GM21576 (cell line): ENCODE data around the gene ANO7.

ENCODE experiments used
- ATAC-seq: cut with Tn5 transposase; IDR thresholded peaks from one replicate; pipeline ENCODE4 v1.9.1; 2021; ENCODE audit warnings: mild to moderate bottlenecking, moderate library complexity; ENCODE audit not compliant: unreplicated experiment

ANO7 gene

DNA sequence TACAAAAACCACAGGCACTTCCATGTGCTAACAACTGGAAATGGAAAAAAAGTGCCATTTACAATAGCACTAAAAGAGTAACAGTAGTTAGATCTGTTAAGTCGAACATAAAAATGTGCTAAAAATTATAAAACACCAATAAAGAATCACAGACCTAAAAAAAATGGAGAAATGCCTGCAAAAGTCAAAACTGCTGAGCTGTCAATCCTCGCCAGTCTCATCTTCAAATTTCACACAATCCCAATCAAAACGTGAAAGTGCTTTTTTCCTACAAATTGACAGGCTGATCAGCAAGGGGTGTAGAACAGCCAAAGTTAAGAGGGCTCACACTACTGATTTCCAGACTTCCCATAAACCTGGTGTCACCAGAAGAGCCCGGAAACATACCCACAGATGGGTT lies 53.2 kb downstream of the ANO7 start:
- ATAC-seq, result no peak

GRCh38 chr2:241242306-241242705 lies 53.8 kb downstream of the ANO7 start:
- ATAC-seq, result no peak

DNA sequence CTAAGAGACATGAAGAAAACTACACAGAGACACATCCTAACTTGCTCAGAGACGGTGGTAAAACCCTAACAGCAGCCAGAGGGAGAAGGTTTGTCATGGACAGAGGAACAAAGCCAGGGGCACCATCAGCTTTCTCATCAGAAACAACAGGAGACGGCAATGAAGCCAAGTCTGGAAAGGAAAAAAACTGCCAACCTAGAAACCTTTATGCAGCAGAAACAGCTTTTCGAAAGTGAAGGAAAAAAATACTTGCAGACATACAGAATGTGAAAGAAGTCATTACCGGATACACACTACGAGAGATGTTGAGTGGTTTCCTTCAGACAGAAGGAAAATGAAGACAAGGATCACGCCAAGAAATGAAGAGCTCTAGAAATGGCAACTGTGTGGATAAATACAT lies 55.9 kb downstream of the ANO7 start:
- ATAC-seq, result no peak

DNA sequence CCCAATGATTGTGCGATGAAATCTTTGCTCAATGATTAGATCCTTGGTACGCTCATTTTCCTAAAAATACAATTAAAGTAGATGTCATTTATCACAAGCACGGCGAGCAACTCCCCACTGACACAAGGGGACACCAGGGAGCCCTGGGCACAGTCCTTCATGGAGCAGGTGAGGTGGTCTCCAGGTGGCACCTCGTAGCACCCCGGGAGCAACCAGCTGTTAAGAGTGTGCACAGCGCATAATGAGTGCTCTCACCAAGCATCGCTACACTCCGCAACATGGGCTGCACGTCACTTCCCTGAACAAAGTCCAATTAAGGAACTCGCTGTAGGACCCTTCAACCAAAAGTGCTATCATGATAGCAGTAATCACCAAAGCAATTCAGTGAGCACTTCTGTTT lies 59.8 kb downstream of the ANO7 start:
- no peak for ATAC-seq

DNA sequence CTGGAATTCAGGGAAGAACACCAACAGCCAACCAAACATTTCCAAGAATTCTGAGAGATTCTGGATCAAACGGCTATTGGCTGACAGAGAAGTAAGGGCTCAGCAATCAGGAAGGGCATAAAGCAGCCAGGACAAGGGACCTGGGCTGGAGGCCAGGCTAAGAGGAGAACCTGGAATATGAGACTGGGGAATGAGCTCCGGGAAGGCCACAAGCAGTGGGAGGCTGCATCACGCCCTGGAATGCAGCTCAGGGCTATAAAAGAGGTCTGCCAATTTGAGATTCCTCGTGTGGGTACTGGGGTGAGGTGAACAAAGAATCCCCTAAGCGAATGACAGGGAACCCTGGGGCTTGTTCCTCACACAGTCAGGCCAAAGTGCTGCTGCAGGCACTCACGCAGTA lies 60.4 kb downstream of the ANO7 start:
- no peak for ATAC-seq

- ATAC-seq, result no peak
Observed at GRCh38 chr2:241249654-241250053, 61.2 kb downstream of the ANO7 start.

DNA sequence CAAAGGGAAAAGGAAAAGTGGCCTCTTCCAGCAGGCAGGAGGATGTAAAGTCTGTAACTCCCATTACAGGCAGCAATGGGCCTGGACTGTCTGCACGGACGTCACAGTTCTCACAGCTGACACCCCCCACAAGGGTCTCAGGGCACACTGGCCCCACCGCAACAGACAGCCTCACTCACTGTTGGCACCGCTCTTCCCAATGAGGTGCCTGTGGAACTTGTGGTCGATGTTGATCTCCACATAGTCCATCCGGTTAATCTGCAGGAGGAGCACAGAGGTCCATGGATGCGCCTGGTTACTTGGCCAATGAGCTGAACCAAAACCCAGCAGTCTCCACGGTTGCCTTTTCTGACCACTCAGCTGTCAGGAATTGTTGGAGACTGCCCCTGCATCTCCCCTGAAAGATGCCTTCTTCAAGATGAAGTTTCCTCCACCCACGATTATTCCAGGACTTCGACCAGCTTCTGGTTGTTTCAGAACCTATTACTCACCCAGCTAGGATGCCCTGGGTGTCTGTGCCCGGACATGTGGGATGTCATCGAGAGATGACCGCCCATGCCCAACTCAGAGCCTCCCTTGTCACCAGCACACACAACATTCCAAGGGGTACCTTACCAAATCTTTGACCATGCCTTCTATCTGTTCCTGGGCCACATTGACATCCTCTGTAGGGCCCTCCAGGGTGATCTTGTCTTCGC lies 64.5 kb downstream of the ANO7 start:
- ATAC-seq, result no peak

DNA sequence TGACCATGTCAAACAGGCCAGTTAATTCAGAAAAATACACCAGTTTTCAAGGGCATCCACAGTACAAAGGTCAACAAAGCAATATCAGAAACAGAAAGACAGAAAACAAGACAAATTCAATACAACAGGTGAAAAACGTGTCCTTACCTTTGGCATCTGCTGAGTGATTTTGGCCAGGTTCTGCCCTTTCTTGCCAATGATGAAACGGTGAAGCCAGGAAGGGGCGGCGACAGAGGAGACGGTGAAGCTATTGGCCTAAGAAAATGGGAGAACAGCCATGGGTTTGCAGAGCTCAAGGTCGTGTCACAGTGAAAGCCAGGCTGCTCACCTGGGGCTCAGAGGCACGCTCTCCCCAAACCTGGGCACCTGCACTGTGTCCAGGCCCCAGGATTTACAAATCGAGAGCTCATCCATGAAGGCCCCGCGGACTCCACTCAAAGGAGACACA lies 66.5 kb downstream of the ANO7 start:
- ATAC-seq, result no peak

GRCh38 chr2:241255542-241256167 lies 67.2 kb downstream of the ANO7 start:
- ATAC-seq, result no peak

- ATAC-seq, result no peak
Observed at GRCh38 chr2:241256168-241256545, 67.7 kb downstream of the ANO7 start.

GRCh38 chr2:241257419-241258032 lies 69.0 kb downstream of the ANO7 start:
- ATAC-seq, result no peak

DNA sequence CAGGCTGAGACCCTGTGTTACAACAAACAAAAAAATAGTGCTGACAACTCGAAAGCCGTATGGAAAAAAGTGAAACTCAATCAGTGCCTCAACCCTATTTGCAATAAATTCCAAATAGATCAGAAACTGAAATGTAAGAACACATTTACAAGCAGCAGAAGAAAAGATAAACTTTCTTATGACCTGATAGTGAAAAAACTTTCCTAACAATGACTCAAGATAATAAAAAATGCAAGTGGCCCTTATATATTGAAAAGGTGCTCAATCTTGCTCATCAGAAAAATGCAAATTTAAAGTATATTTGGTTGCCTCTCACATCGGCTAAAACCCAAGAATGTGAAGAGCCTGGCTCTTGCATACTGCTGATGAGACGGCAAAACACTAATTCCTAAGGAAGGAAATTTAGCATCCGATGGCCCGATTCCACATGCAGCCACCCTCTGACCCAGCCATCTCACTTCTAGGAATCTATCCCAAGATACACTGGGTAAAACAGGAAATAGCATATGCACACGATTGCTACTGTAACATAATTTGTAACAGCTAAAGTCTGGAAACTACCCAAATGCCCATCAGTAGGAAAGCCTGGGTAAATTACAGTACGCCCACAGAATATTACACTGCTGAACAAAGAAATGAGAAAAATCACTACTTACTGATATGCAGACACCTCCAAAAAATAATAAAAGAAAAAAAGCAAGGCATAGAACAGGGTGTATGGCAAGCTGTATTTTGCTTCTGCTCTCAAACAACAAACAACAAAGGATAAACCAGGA lies 70.2 kb downstream of the ANO7 start:
- no peak for ATAC-seq

DNA sequence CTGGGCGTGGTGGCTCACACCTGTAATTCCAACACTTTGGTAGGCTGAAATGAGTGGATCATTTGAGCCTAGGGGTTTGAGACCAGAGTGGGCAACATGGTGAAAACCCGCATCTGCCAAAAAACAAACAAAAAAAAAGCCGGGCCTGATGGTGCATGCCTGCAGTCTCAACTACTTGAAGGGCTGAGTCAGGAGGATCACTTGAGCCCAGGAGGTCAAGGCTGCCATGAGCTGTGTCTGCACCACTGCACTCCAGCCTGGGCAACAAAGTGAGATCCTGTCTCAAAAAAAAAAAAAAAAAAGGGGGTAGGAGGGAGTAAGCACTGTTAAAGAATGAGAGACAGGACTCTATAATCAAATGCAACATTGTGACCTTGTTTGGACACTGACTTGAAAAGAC lies 72.4 kb downstream of the ANO7 start:
- ATAC-seq, result no peak

DNA sequence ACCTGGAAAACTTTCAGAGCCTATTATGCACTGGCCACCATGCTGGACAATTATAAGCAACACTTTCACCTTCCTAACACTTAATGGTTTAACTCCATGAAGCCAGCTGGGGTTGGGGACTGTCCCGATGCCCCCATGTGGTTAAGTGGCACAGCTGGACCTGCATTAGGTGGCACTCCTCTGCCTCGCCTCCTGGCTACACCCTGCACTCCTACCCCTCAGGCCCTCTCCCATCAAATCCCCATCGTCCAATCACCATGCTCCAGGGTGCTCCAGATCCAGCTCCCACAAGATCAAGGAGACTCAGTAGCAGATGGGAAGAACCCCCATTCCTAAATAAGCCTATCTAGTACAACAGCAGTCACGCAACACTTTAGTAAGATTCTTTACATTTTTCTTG lies 73.2 kb downstream of the ANO7 start:
- no peak for ATAC-seq

DNA sequence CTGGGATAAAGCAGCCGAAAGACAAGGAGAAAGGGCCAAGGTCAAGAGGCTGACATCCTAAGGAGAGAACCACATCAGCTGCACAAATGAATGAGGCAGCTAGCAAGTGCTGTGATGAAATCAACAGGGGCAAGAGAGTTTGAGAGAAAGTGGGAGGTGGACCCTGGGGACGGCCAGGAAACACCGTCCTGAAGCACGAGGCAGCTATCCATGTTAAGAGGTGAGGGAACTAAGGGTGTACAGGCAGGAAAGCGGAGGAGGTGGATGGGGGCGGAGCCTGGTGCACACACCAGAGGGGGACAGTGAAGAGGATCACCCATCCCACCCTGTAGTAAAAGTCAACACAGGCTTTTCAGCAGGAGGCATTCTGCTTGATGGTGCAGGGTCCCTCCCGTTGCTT lies 74.6 kb downstream of the ANO7 start:
- ATAC-seq, result no peak

GRCh38 chr2:241265506-241265905 lies 77.0 kb downstream of the ANO7 start:
- no peak for ATAC-seq

- ATAC-seq, result no peak
Observed at GRCh38 chr2:241267249-241268067, 79.0 kb downstream of the ANO7 start.

GRCh38 chr2:241268306-241268705 lies 79.8 kb downstream of the ANO7 start:
- no peak for ATAC-seq

DNA sequence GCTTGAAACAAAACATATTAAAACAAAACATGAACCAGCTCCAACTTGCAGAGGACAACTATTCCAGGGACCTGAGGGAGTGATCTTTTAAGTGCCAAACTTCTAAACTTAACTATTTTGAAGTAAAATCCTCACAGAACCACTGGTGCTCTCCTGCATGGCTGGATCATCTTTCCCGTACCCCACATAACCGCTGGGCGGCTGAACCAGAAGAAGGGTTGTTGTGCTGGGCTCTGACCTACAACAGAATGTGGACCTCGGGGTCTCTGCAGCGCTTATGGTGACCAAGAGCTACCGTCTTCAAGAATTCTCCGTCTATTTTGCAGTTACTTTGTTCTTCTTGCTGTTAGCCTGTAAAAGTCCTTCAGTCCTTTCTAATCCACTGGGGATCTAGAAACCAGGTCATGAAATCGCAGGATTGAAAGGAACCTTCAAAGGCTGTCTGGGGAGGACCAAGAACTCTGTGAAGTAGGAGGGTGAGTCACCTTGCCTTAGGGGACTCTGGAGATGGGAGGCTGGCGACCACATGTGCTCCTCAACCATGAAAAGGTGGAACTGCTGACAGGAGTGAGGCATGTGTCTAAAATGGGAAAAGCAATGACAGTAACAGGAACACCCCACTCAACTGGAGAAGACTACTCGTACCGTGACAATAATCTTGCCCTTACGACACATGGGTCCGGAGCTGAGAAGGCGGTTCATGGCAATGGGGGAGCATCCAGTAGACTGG lies 80.4 kb downstream of the ANO7 start:
- no peak for ATAC-seq
